Esophagus squamous epithelium (tissue), 4 donors: ENCODE results near the gene FBXL17.

Experiments used
- POLR2A ChIP-seq, 4 donors: fragments of 450-650 bp; IDR thresholded peaks; one replicate each; pipeline ENCODE4 v1.6.1; 2017; ENCODE audit warnings: antibody characterized with exemption in 4 of 4, mild to moderate bottlenecking in 4 of 4, moderate library complexity in 3 of 4
- TF ChIP-seq, protein P1 (sequence below), 6 experiments: fragments of 450-650 bp in 4 of 6; fragments of 200-600 bp in 2 of 6; sonication (generic) in 2 of 6; IDR thresholded peaks; one replicate each; pipeline ENCODE4 v1.5.1; 2016 to 2019; ENCODE audit warnings: antibody characterized with exemption in 6 of 6, mild to moderate bottlenecking in 4 of 6, moderate library complexity in 4 of 6

DNA sequence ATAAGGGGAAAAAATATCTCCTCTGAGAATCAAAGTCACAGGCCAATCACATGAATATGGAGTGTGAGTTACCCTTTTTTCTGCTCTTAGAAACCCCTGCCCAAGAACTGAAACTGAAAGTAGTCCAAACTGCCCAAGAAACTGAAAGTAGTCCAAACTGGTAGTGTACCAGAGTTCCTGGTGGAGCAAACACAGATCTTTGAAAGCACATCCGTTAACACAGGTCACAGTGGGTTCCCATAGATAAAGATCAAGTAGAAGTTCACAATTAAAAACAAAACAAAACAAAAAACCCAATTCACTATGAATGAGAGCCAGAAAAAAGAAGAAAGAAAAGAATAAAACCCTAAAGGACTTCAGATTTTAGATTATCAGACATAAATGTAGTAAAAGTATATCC is 378.7 kb downstream of the FBXL17 start:
- TF ChIP-seq POLR2A (IDR thresholded peaks at IDR 0.05): no peak
- TF ChIP-seq, protein P1, sequence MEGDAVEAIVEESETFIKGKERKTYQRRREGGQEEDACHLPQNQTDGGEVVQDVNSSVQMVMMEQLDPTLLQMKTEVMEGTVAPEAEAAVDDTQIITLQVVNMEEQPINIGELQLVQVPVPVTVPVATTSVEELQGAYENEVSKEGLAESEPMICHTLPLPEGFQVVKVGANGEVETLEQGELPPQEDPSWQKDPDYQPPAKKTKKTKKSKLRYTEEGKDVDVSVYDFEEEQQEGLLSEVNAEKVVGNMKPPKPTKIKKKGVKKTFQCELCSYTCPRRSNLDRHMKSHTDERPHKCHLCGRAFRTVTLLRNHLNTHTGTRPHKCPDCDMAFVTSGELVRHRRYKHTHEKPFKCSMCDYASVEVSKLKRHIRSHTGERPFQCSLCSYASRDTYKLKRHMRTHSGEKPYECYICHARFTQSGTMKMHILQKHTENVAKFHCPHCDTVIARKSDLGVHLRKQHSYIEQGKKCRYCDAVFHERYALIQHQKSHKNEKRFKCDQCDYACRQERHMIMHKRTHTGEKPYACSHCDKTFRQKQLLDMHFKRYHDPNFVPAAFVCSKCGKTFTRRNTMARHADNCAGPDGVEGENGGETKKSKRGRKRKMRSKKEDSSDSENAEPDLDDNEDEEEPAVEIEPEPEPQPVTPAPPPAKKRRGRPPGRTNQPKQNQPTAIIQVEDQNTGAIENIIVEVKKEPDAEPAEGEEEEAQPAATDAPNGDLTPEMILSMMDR (IDR thresholded peaks at IDR 0.05): no peak
